HepG2 (cell line): ENCODE results near the gene ZNF334. TPM values are rescaled to one million over a fixed set of nuclear protein-coding genes. Genes with fewer than 3 reads are reported as not detected.
A peak's percentile ranks its signal among the peaks of the same experiment; 100 is the strongest.

Experiments used
- ATAC-seq: fragments of 200-7000 bp; cut with Tn5 transposase; 3 replicates; pipeline ENCODE4 v1.9.1; 2020; ENCODE audit warnings: mild to moderate bottlenecking, moderate library complexity
- BruUV-seq: library from RNA; stranded (reverse); fragments of 400-500 nt; replicated peaks from 2 replicates; lab custom pipeline; 2021; lab: Mats Ljungman, UMichigan
- CTCF ChIA-PET: fragments of 300-600 bp; formaldehyde crosslinking; extraction: SDS; loops from one replicate; lab custom pipeline; 2021; ENCODE audit warnings: low total read pairs, inconsistent platforms, low intra/inter-chr PET ratio; lab: Yijun Ruan, JAX
- POLR2A ChIA-PET: fragments of 350-600 bp; sonication (Branson Sonifier 250); formaldehyde crosslinking; loops from one replicate; lab custom pipeline; 2020; ENCODE audit warnings: antibody characterized with exemption, inconsistent platforms; lab: Yijun Ruan, JAX
- DNase-seq: peaks from one replicate; pipeline ENCODE4 v3.0.0-alpha.2; 2015; ENCODE audit warnings: low spot score
- FAIRE-seq: peaks from 3 replicates; lab custom pipeline; 2011; peaks lifted over from hg19 to GRCh38; lab: Jason Lieb, UNC
- H2AFZ ChIP-seq: one replicate; pipeline ENCODE4 v1.6.1; 2011; ENCODE audit warnings: low read length, inconsistent platforms
- H3K27ac ChIP-seq: fragments of 300-600 bp; 3 replicates; pipeline ENCODE4 v1.8.0; 2011; ENCODE audit warnings: mixed run types, mild to moderate bottlenecking, mixed read lengths, low read length, inconsistent platforms; ENCODE audit not compliant: insufficient read depth; ENCODE audit errors: extremely low read length
- H3K27me3 ChIP-seq, 2 experiments: fragments of 200-600 bp in 1 of 2; 2 replicates in 1 of 2; 3 replicates in 1 of 2; pipeline versions ENCODE4 v1.6.0 to v1.8.0; 2011; ENCODE audit warnings: low read length in 2 of 2, mild to moderate bottlenecking in 2 of 2, moderate library complexity in 2 of 2, inconsistent platforms in 1 of 2; ENCODE audit not compliant: insufficient read depth in 2 of 2, control insufficient read depth in 1 of 2
- H3K36me3 ChIP-seq, 2 experiments: fragments of 200-600 bp in 1 of 2; replicated peaks in 1 of 2; 2 replicates in 1 of 2; 3 replicates in 1 of 2; pipeline versions ENCODE4 v1.5.1 to v1.8.0; 2011; ENCODE audit warnings: low read length in 2 of 2, inconsistent platforms in 1 of 2; ENCODE audit not compliant: insufficient read depth in 2 of 2, control insufficient read depth in 1 of 2
- H3K4me1 ChIP-seq: 2 replicates; pipeline ENCODE4 v1.5.1; 2012; ENCODE audit warnings: low read length, inconsistent platforms; ENCODE audit not compliant: insufficient read depth
- H3K4me2 ChIP-seq: 2 replicates; pipeline ENCODE4 v1.6.0; 2011; ENCODE audit warnings: low read depth, low read length, inconsistent platforms
- H3K4me3 ChIP-seq, 3 experiments: fragments of 200-600 bp in 1 of 3; sonication (generic), shearing (Covaris generic) in 1 of 3; replicated peaks in 1 of 3; 2 replicates each; pipeline ENCODE4 v1.5.1; 2011 to 2016; ENCODE audit warnings: low read length in 3 of 3, inconsistent platforms in 2 of 3, low read depth in 2 of 3, mild to moderate bottlenecking in 2 of 3, control low read depth in 1 of 3, mixed read lengths in 1 of 3; ENCODE audit not compliant: insufficient read depth in 1 of 3
- H3K79me2 ChIP-seq: one replicate; pipeline ENCODE4 v1.6.1; 2011; ENCODE audit warnings: low read length, inconsistent platforms; ENCODE audit not compliant: insufficient read depth
- H3K9ac ChIP-seq: 2 replicates; pipeline ENCODE4 v1.6.0; 2011; ENCODE audit warnings: mild to moderate bottlenecking, low read depth, low read length, inconsistent platforms; ENCODE audit not compliant: insufficient read depth
- H3K9me3 ChIP-seq: 2 replicates; pipeline ENCODE4 v1.5.1; 2012; ENCODE audit warnings: mild to moderate bottlenecking, low read length
- H4K20me1 ChIP-seq: 2 replicates; pipeline ENCODE4 v1.6.0; 2011; ENCODE audit warnings: inconsistent platforms, mild to moderate bottlenecking, low read length, moderate library complexity; ENCODE audit not compliant: insufficient read depth
- ARNT ChIP-seq: fragments of 450-650 bp; IDR thresholded peaks from 2 replicates; pipeline ENCODE4 v1.6.1; 2017
- EEA1 ChIP-seq: sonication (generic); formaldehyde crosslinking; IDR thresholded peaks from 2 replicates; pipeline ENCODE4 v1.5.1; 2020; ENCODE audit warnings: mild to moderate bottlenecking, missing genetic modification reagents, borderline replicate concordance
- FOXP1 ChIP-seq, 2 experiments: fragments of 450-650 bp in 1 of 2; IDR thresholded peaks; 2 replicates each; pipeline ENCODE4 v1.6.1; 2017 to 2018; ENCODE audit warnings: antibody characterized with exemption in 1 of 2
- GATA4 ChIP-seq: sonication (generic); IDR thresholded peaks from 2 replicates; pipeline ENCODE4 v1.6.1; 2016; ENCODE audit warnings: antibody characterized with exemption, low read depth, borderline replicate concordance
- HDAC6 ChIP-seq: fragments of 200-600 bp; sonication (generic); IDR thresholded peaks from 2 replicates; pipeline ENCODE4 v1.7.0; 2017; ENCODE audit warnings: mild to moderate bottlenecking, antibody characterized with exemption, low read length, low read depth
- IKZF1 ChIP-seq: fragments of 450-650 bp; IDR thresholded peaks from 2 replicates; pipeline ENCODE4 v1.7.1; 2016
- JDP2 ChIP-seq: sonication (generic); formaldehyde crosslinking; IDR thresholded peaks from 2 replicates; pipeline ENCODE4 v1.8.1; 2022; ENCODE audit warnings: missing genetic modification reagents, borderline replicate concordance
- MLLT10 ChIP-seq: sonication (generic); formaldehyde crosslinking; IDR thresholded peaks from 2 replicates; pipeline ENCODE4 v1.4.0; 2020; ENCODE audit warnings: missing genetic modification reagents
- NFYB ChIP-seq: sonication (generic); formaldehyde crosslinking; IDR thresholded peaks from 2 replicates; pipeline ENCODE4 v1.4.0; 2020; ENCODE audit warnings: missing genetic modification reagents
- NR2F1 ChIP-seq, 2 experiments: fragments of 450-650 bp in 1 of 2; formaldehyde crosslinking in 1 of 2; IDR thresholded peaks; 2 replicates each; pipeline versions ENCODE4 v1.5.0 to v1.6.1; 2016 to 2020; ENCODE audit warnings: mild to moderate bottlenecking in 1 of 2, missing compliant biosample characterization in 1 of 2, missing genetic modification reagents in 1 of 2, moderate library complexity in 1 of 2
- PTBP1 ChIP-seq: fragments of 200-400 bp; formaldehyde crosslinking; IDR thresholded peaks from 2 replicates; pipeline ENCODE4 v1.6.1; 2018; ENCODE audit warnings: low read length, low read depth; ENCODE audit not compliant: poor library complexity, severe bottlenecking
- RXRA ChIP-seq: sonication (generic); formaldehyde crosslinking; IDR thresholded peaks from 2 replicates; pipeline ENCODE4 v1.5.1; 2020; ENCODE audit warnings: missing genetic modification reagents
- SRSF1 ChIP-seq: fragments of 200-400 bp; formaldehyde crosslinking; optimal IDR thresholded peaks from 2 replicates; pipeline ENCODE3; 2017; ENCODE audit warnings: mild to moderate bottlenecking, low read depth, low read length, moderate library complexity
- TAF1 ChIP-seq: sonication (generic); formaldehyde crosslinking; IDR thresholded peaks from 2 replicates; pipeline ENCODE4 v1.4.0; 2020; ENCODE audit warnings: missing genetic modification reagents
- ZMYM2 ChIP-seq: sonication (generic); formaldehyde crosslinking; IDR thresholded peaks from 2 replicates; pipeline ENCODE4 v1.8.0; 2022; ENCODE audit warnings: mild to moderate bottlenecking, missing genetic modification reagents
- ZNF451 ChIP-seq: sonication (generic); formaldehyde crosslinking; IDR thresholded peaks from 2 replicates; pipeline ENCODE4 v1.5.0; 2020; ENCODE audit warnings: mild to moderate bottlenecking, missing genetic modification reagents
- ZNF530 ChIP-seq: sonication (generic); formaldehyde crosslinking; IDR thresholded peaks from 2 replicates; pipeline ENCODE4 v1.5.0; 2020; ENCODE audit warnings: low read depth, mild to moderate bottlenecking, missing genetic modification reagents
- ZNF549 ChIP-seq: sonication (generic); formaldehyde crosslinking; IDR thresholded peaks from 2 replicates; pipeline ENCODE4 v1.5.0; 2020; ENCODE audit warnings: missing genetic modification reagents
- ZNF589 ChIP-seq: sonication (generic); formaldehyde crosslinking; conservative IDR thresholded peaks from 2 replicates; pipeline ENCODE4 v1.8.0; 2022; ENCODE audit warnings: mild to moderate bottlenecking, moderate library complexity, missing genetic modification reagents
- WGBS: methylation state at CpG from one replicate; pipeline ENCODE4 v1.1.6; 2017; ENCODE audit warnings: low lambda C conversion rate; 5-methylcytosine and 5-hydroxymethylcytosine counted together
- in situ Hi-C: cut with HindIII; loops from 2 replicates; pipeline ENCODE4 v1.10.0; 2017; ENCODE audit warnings: low pct_unique_long_range_greater_than_20kb; ENCODE audit not compliant: extremely low pct_ligation_motif_present
- intact Hi-C: fragments of 100-400 bp; cut with micrococcal nuclease; formaldehyde crosslinking; loops from one replicate; pipeline ENCODE4 v1.10.0; 2022; ENCODE audit not compliant: unreplicated experiment
- polyA plus RNA-seq, 8 experiments: library from polyadenylated mRNA; depleted of rRNA in 3 of 8; stranded (reverse) in 7 of 8; unstranded in 1 of 8; fragments of >200 nt; fragmentation: Illumina TruSeq in 4 of 8; extraction: Trizol in 4 of 8; gene quantifications; 2 replicates each; pipeline versions ENCODE4 v1.2.1 to v1.2.3, GENCODE V29; 2011 to 2016; ENCODE audit warnings: low read depth in 4 of 8, missing spikeins in 1 of 8, mixed read lengths in 1 of 8; ENCODE audit not compliant: insufficient read depth in 1 of 8
- total RNA-seq, 5 experiments: library from RNA; depleted of rRNA; stranded (reverse); fragments of >200 nt; fragmentation: Illumina TruSeq; extraction: Trizol; gene quantifications; 2 replicates each; pipeline ENCODE4 v1.2.3, GENCODE V29; 2016; ENCODE audit warnings: low read depth in 1 of 5
- TF ChIP-seq, protein P1 (sequence below): sonication (generic); formaldehyde crosslinking; IDR thresholded peaks from 2 replicates; pipeline ENCODE4 v1.4.0; 2020; ENCODE audit warnings: missing genetic modification reagents

Gene ZNF334
- total and polyA plus RNA-seq, 2 of the 13 experiments (the other 11 are each of a cell fraction or from before 2014, with no cell fraction given): 4.8 to 7.8 TPM

GRCh38 chr20:46553926-46554325 lies 40.6 kb upstream of the ZNF334 start:
- no peak for DNase-seq
- intact Hi-C loops: no loop called here

More at GRCh38 chr20:46553926-46554325, 40.6 kb upstream of the ZNF334 start:
- no peak overlapping the region for H2AFZ ChIP-seq
- FAIRE-seq (peak; percentile 4), ATAC-seq (no peak)
- BruUV-seq: no TSS peak
- H3K4me3 ChIP-seq: no peak overlapping the region
- H3K27ac ChIP-seq: no peak overlapping the region
- H3K9ac ChIP-seq: no peak overlapping the region
- ChIA-PET CTCF (no interaction called here), POLR2A (no interaction called here)
- TF ChIP-seq FOXP1 (IDR thresholded peaks at IDR 0.05): no peak
- TF ChIP-seq FOXP1 (CRISPR knock-in tag; IDR thresholded peaks at IDR 0.05): no peak
- no peak for TF ChIP-seq GATA4
- no peak for TF ChIP-seq NR2F1 (CRISPR knock-in tag; IDR thresholded peaks at IDR 0.05)
- TF ChIP-seq JDP2: no peak
- no peak for TF ChIP-seq ZNF530 (CRISPR knock-in tag)
- TF ChIP-seq ZNF451: no peak
- no peak for TF ChIP-seq ZMYM2 (CRISPR knock-in tag)
- no peak for TF ChIP-seq IKZF1
- no peak for TF ChIP-seq MLLT10 (CRISPR knock-in tag)
- no peak for TF ChIP-seq NFYB (CRISPR knock-in tag)
- TF ChIP-seq ARNT: no peak
- TF ChIP-seq EEA1: no peak
- no peak for TF ChIP-seq PTBP1
- TF ChIP-seq HDAC6: no peak
- TF ChIP-seq RXRA (CRISPR knock-in tag): no peak
- no peak for TF ChIP-seq SRSF1
- no peak for TF ChIP-seq TAF1 (CRISPR knock-in tag)
- no peak for TF ChIP-seq ZNF549 (CRISPR knock-in tag)
- TF ChIP-seq ZNF589 (CRISPR knock-in tag): no peak
- TF ChIP-seq, protein P1, sequence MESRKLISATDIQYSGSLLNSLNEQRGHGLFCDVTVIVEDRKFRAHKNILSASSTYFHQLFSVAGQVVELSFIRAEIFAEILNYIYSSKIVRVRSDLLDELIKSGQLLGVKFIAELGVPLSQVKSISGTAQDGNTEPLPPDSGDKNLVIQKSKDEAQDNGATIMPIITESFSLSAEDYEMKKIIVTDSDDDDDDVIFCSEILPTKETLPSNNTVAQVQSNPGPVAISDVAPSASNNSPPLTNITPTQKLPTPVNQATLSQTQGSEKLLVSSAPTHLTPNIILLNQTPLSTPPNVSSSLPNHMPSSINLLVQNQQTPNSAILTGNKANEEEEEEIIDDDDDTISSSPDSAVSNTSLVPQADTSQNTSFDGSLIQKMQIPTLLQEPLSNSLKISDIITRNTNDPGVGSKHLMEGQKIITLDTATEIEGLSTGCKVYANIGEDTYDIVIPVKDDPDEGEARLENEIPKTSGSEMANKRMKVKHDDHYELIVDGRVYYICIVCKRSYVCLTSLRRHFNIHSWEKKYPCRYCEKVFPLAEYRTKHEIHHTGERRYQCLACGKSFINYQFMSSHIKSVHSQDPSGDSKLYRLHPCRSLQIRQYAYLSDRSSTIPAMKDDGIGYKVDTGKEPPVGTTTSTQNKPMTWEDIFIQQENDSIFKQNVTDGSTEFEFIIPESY (CRISPR knock-in tag): no peak
- H3K4me1 ChIP-seq: peaks cover 51% of the 10 kb centered on the region
- H3K4me2 ChIP-seq: no peak overlapping the region
- 56% methylated on average over 3 of the region's 3 CpGs for WGBS
- H3K9me3 ChIP-seq: no peaks in the 10 kb centered on the region
- in situ Hi-C loops: no loop called here
- H3K36me3 ChIP-seq: no peaks in the 10 kb centered on the region
- no peaks in the 10 kb centered on the region for H4K20me1 ChIP-seq
- H3K79me2 ChIP-seq: no peaks in the 10 kb centered on the region
- peaks cover 5 to 8% of the 10 kb centered on the region in 2 experiments; a peak in 3 of 5 replicates for H3K27me3 ChIP-seq
